Stimulated activated CD8-positive, alpha-beta memory T cell treated with anti-CD3 and anti-CD28 coated beads, Interleukin-2, amount 100 ng/mL, for 48 hours (primary cell): ENCODE data around the gene GCNT2.
"Not testable (repeated sequence)": the region's sequence is repeated elsewhere in the genome, so short reads cannot be mapped to it uniquely, and the experiment has no call there.

Source experiments
- DNase-seq, 2 donors: peaks; one replicate each; pipeline ENCODE4 v3.0.0-alpha.2; 2020; ENCODE audit warnings: low read depth in 2 of 2

GCNT2 gene

DNA sequence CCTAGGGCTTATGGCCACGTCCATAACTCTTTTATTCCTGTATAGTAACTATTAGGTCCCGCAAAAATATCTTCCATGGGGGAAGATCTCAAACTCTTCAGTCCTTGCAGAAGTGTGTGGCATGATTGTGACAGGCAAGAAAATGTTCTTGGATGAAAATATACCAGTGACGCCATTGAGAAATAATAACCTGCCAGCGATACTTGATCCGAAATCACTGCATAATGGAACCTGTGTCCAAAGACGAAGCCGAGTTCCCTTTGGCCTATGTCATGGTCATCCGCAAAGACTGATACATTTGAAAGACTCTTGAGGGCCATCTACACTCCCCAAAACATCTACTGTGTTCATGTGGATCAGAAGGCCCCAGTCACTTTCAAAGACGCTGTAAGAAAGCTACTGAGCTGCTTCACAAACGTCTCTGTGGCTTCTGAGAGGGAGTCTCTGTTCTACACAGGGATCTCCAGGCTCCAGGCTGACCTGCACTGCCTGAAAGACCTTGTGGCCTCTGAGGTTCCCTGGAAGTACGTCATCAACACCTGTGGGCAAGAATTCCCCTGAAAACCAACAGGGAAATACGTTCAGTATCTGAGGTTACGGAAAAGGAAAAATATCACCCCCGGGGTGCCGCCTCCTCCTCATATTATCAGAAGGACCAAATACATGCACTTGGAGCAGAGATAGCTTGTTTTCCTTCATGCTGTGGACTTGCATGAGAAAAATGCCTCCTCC, 6.9 kb upstream of the GCNT2 start:
- DNase-seq: no peak

- no peak for DNase-seq
Measured at GRCh38 chr6:10516953-10517352, 4.2 kb upstream of the GCNT2 start.

DNA sequence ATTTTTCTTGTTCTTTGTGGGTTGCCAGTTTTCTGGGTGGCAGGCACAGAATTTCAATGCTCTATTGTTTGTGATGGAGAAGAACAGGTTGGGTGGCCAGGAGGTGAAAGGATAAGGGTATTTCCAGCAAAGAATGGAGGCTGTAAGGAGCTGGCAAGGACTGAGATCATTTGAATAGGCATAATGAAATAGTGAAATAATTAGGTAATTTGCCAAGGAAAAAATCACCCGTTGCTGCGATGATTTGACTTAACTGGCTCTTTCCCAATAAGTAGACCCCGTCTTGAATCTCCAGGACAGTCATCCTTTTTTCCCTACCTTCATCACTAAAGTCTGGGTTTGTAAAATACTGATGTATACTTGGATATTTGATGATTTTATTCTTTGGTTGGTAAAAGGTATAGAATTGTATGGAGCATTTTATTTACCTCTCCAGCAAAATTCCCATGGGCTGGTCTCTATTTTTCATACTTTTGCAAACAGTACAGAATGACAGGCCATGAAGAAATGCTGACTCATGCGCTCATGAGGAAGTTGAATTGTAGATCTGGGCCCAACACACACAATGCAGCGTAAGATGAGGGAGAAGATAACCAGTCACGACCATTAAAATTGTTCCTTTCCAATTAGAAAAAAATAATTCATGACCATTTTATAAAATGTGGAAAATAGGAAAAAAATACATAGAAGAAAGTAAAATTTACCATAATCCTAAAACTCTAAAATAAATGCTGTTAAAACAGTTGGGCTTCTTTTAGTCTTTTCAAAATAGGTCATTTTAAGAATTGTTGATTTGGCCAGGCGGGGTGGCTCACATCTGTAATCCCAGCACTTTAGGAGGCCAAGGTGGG, 2.4 kb upstream of the GCNT2 start:
- no peak for DNase-seq

- DNase-seq: not testable (repeated sequence)
Measured at GRCh38 chr6:10519408-10519697, 1.8 kb upstream of the GCNT2 start.

DNA sequence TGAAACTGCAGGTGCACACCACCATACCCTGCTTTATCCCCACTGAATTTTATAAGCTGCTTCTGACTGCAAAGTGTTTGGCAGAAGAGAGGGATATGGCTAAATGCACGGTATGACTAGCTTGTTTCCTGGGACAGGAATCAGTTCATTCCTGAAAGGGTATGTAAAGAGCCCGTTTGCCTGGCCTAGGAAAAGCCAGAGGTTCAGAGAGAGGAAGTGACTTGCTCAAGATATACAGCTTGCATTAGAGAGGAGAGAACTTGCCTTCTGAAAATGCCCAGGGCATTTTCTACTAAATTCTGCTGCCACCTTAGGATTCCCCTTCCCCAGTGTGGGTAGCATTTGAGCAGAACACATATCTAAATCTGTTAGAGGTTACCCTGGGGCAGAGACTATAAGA, 683 bp upstream of the GCNT2 start:
- no peak for DNase-seq

GRCh38 chr6:10522929-10523573, 1.9 kb downstream of the GCNT2 start:
- no peak for DNase-seq

GRCh38 chr6:10526156-10526555, 5.0 kb downstream of the GCNT2 start:
- DNase-seq: no peak

- no peak for DNase-seq
Measured at GRCh38 chr6:10528158-10528981, 7.2 kb downstream of the GCNT2 start.

- DNase-seq: no peak
Measured at GRCh38 chr6:10529231-10529801, 8.2 kb downstream of the GCNT2 start.

GRCh38 chr6:10529828-10530374, 8.8 kb downstream of the GCNT2 start:
- DNase-seq: not testable (repeated sequence)

DNA sequence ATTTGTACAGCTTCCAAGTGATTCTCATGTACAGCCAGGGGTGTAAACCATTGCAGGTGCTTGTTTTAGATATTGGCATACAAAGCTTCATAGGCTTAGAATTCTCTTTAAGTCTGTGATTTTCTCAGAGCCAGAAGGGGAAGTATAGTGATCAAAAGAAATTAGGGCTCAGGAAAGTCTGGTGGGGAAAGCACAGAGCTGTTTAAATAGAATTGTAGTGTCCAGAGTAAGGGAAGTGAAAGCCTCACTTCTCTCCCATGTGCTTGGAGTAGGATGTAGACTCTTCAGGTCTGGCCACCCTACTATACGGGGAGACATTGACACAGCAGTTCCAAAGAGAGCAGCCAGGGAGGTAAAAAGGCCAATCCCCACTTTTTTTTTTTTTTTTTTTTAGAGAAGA, 10.4 kb downstream of the GCNT2 start:
- DNase-seq: no peak

DNA sequence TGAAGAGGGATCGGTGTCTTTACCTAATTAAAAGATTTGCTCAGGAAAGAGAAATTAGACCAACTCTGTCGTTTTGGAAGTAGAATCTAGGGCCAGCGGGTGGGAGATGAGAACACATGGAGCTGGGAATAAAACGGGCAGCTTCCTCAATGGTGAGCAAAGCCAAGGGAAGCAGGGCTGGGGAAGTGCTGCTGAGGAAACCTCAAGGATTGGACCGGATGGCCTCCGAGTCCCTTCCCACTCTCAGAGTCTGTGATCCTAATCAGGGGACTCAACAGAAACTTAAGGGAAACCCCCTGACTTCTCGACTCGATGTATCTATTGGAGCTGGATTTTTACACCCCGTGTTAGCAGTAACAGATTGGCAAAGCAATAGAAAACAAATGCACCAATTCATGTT, 10.8 kb downstream of the GCNT2 start:
- no peak for DNase-seq

DNA sequence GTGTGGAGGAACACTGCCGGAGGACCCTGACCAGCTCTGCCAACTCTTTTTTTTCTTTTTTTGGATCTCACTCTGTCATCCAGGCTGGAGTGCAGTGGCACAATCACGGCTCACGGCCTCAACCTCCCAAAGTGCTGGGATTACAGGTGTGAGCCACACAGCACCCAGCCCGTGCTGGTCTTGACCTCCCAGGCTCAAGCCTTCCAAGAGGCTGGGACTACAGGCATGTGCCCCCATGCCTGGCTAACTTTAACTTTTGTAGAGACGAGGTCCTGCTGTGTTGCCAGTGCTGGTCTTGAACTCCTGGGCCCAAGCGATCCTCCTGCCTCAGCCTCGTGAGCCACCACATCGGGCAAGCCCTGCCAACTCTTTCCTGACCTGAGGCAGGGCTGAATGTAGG, 11.2 kb downstream of the GCNT2 start:
- DNase-seq: no peak

- DNase-seq: no peak
Measured at GRCh38 chr6:10534419-10534762, 13.2 kb downstream of the GCNT2 start.

DNA sequence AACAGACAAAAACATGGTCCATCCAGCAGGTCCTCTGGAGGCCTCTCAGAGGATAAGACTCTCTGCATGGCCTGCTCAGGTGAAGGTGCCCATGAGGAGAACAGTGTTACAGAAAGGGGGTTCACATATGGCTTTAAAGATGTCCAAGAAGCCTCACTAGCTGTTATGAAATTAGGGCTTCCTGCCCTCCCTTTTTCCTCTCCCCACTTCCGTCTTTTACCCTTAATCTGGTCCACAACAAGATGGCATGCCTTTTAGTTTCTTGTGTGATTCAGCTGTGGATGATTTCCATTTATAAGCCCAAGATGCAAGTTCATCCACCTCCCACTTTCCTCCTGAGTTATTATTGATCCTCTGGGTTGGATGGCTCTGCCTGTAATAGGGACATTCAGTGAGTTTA, 14.0 kb downstream of the GCNT2 start:
- no peak for DNase-seq

GRCh38 chr6:10537726-10538125, 16.6 kb downstream of the GCNT2 start:
- no peak for DNase-seq

GRCh38 chr6:10540073-10540746, 19.1 kb downstream of the GCNT2 start:
- no peak for DNase-seq

- DNase-seq: no peak
Measured at GRCh38 chr6:10541591-10541990, 20.4 kb downstream of the GCNT2 start.

GRCh38 chr6:10542213-10542612, 21.1 kb downstream of the GCNT2 start:
- no peak for DNase-seq

DNA sequence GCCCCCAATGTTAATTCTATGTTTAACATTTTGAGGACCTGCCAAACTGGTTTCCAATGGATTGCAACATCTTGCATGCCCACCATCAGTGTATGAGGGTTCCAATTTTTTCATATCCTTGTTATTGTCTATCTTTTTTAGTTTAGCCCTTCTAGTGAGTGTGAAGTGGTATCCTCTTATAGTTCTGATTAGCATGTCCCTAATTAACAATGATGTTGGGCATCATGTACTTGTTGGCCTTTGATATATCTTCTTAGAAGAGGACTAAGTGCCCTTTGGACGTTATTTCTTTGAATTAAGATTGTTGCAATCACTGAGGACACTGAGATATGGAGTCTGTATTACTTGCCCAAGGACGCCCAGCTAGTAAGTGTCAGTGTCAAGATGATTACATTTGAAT, 22.3 kb downstream of the GCNT2 start:
- DNase-seq: no peak

DNA sequence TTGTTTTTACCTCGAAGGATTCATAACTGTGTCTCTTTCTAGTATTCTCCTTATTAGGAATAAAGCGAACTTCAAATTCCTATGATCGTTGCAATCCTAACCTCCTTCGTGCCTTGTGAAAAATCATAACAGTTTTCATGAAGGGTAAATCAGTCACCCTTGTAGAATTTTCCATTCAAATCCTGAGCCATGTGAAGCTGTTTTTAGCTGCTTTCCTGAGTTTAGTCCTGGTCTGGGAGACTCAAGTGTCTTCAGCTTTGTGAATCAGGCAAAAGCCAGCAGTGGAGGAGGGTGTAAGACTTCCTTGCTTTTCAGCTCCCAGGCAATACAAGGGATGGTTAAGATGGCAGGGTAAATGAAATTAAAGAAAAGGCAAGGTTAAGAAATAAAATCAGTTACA, 24.3 kb downstream of the GCNT2 start:
- DNase-seq: no peak
